K562 (cell line): ENCODE measurements around the gene FADS6. TPM values are rescaled to one million over a fixed set of nuclear protein-coding genes. Genes with fewer than 3 reads are reported as not detected.
A peak's percentile ranks its signal among the peaks of the same experiment; 100 is the strongest.

Experiments used
- ATAC-seq: fragments of 200-7000 bp; cut with Tn5 transposase; 3 replicates; pipeline ENCODE4 v1.9.1; 2020; ENCODE audit warnings: moderate library complexity
- BruUV-seq: library from RNA; stranded (reverse); fragments of 400-500 nt; replicated peaks from 2 replicates; lab custom pipeline; 2021; lab: Mats Ljungman, UMichigan
- CTCF ChIA-PET: fragments of 300-600 bp; formaldehyde crosslinking; extraction: SDS; loops from one replicate; lab custom pipeline; 2021; ENCODE audit warnings: low intra/inter-chr PET ratio; lab: Yijun Ruan, JAX
- POLR2A ChIA-PET: fragments of 300-600, 350-650 bp; sonication (Branson Sonifier 250); formaldehyde crosslinking; extraction: SDS; loops from one replicate; lab custom pipeline; 2021; ENCODE audit warnings: antibody characterized with exemption, inconsistent platforms; lab: Yijun Ruan, JAX
- DNase-seq, 4 experiments: peaks; one replicate each; pipeline versions ENCODE4 v3.0.0 to v3.0.0-alpha.2; 2011 to 2018; ENCODE audit warnings: low spot score in 3 of 4, mixed read lengths in 3 of 4; ENCODE audit errors: extremely low read depth in 1 of 4
- FAIRE-seq: peaks from 2 replicates; lab custom pipeline; 2011; peaks lifted over from hg19 to GRCh38; lab: Jason Lieb, UNC
- H2AFZ ChIP-seq: 2 replicates; pipeline ENCODE4 v1.6.0; 2011; ENCODE audit warnings: low read depth, low read length, control low read depth, inconsistent platforms
- H3K27ac ChIP-seq: fragments of 200-600 bp; 3 replicates; pipeline ENCODE4 v1.8.0; 2011; ENCODE audit warnings: low read depth, mild to moderate bottlenecking, control low read depth, inconsistent platforms, low read length, moderate library complexity, mixed read lengths; ENCODE audit errors: extremely low read depth
- H3K27me3 ChIP-seq, 2 experiments: fragments of 300-600 bp in 1 of 2; 2 replicates in 1 of 2; 3 replicates in 1 of 2; pipeline versions ENCODE4 v1.6.0 to v1.8.0; 2011; ENCODE audit warnings: inconsistent platforms in 2 of 2, low read length in 2 of 2, mild to moderate bottlenecking in 1 of 2, mixed read lengths in 1 of 2, moderate library complexity in 1 of 2; ENCODE audit not compliant: control insufficient read depth in 2 of 2, insufficient read depth in 2 of 2
- H3K36me3 ChIP-seq: fragments of 300-600 bp; 3 replicates; pipeline ENCODE4 v1.8.0; 2011; ENCODE audit warnings: mild to moderate bottlenecking, low read length, inconsistent platforms; ENCODE audit not compliant: control insufficient read depth, insufficient read depth
- H3K4me1 ChIP-seq, 2 experiments: fragments of 200-600 bp in 1 of 2; replicated peaks in 1 of 2; 2 replicates in 1 of 2; 3 replicates in 1 of 2; pipeline versions ENCODE4 v1.5.1 to v1.8.0; 2011; ENCODE audit warnings: inconsistent platforms in 2 of 2, low read length in 2 of 2, mild to moderate bottlenecking in 1 of 2, mixed read lengths in 1 of 2, moderate library complexity in 1 of 2; ENCODE audit not compliant: control insufficient read depth in 2 of 2, insufficient read depth in 2 of 2
- H3K4me2 ChIP-seq: 2 replicates; pipeline ENCODE4 v1.6.1; 2011; ENCODE audit warnings: low read length, control low read depth, inconsistent platforms, mixed read lengths; ENCODE audit not compliant: insufficient read depth
- H3K4me3 ChIP-seq: fragments of 200-600 bp; sonication (generic), shearing (Covaris generic); 2 replicates; pipeline ENCODE4 v1.5.1; 2016; ENCODE audit warnings: control low read depth, inconsistent platforms
- H3K79me2 ChIP-seq: fragments of 200-600 bp; 3 replicates; pipeline ENCODE4 v1.8.0; 2011; ENCODE audit warnings: low read length, inconsistent platforms; ENCODE audit not compliant: control insufficient read depth, insufficient read depth
- H3K9ac ChIP-seq, 2 experiments: 2 replicates each; pipeline versions ENCODE4 v1.6.0 to v1.6.1; 2011; ENCODE audit warnings: low read depth in 2 of 2, low read length in 2 of 2, control low read depth in 1 of 2, inconsistent platforms in 1 of 2, mild to moderate bottlenecking in 1 of 2, mixed read lengths in 1 of 2; ENCODE audit not compliant: insufficient read depth in 1 of 2
- H3K9me1 ChIP-seq: one replicate; pipeline ENCODE4 v1.6.0; 2011; ENCODE audit warnings: inconsistent platforms, mild to moderate bottlenecking, low read length, moderate library complexity; ENCODE audit not compliant: control insufficient read depth, insufficient read depth
- H3K9me3 ChIP-seq: replicated peaks from 2 replicates; pipeline ENCODE4 v1.5.1; 2011; ENCODE audit warnings: low read depth, low read length, inconsistent platforms; ENCODE audit not compliant: control insufficient read depth, insufficient read depth
- H4K20me1 ChIP-seq: replicated peaks from 2 replicates; pipeline ENCODE4 v1.6.1; 2011; ENCODE audit warnings: low read length, inconsistent platforms, mixed read lengths; ENCODE audit not compliant: control insufficient read depth, insufficient read depth
- HMG20A ChIP-seq: fragments of 450-650 bp; formaldehyde crosslinking; conservative IDR thresholded peaks from 2 replicates; pipeline ENCODE4 v1.4.0; 2020; ENCODE audit warnings: mild to moderate bottlenecking, mixed read lengths
- JUNB ChIP-seq: fragments of 450-650 bp; formaldehyde crosslinking; conservative IDR thresholded peaks from 2 replicates; pipeline ENCODE4 v1.4.0; 2020; ENCODE audit warnings: mild to moderate bottlenecking
- POLR3G ChIP-seq: IDR thresholded peaks from 2 replicates; pipeline ENCODE4 v1.6.1; 2011; ENCODE audit not compliant: insufficient read length, insufficient replicate concordance; ENCODE audit errors: extremely low read depth
- SREBF2 ChIP-seq: sonication (generic); formaldehyde crosslinking; IDR thresholded peaks from 2 replicates; pipeline ENCODE4 v1.4.0; 2020; ENCODE audit warnings: mild to moderate bottlenecking, missing genetic modification reagents
- ZEB2 ChIP-seq: fragments of 450-650 bp; IDR thresholded peaks from 2 replicates; pipeline ENCODE4 v1.6.1; 2016
- ZKSCAN8 ChIP-seq: fragments of 200-800 bp; sonication (Bioruptor generic); IDR thresholded peaks from 2 replicates; pipeline ENCODE4 v1.6.1; 2016; ENCODE audit warnings: missing genetic modification characterization, missing compliant biosample characterization
- ZNF212 ChIP-seq: fragments of 450-650 bp; formaldehyde crosslinking; IDR thresholded peaks from 2 replicates; pipeline ENCODE4 v1.4.0; 2020; ENCODE audit warnings: mild to moderate bottlenecking
- WGBS: fragments of 100-300 bp; shearing (Covaris generic); methylation state at CpG from one replicate; pipeline ENCODE4 v1.1.6; 2016; ENCODE audit warnings: low coverage, mixed read lengths; ENCODE audit not compliant: insufficient coverage; ENCODE audit errors: missing lambda C conversion rate; 5-methylcytosine and 5-hydroxymethylcytosine counted together
- in situ Hi-C: fragments of 300-500 bp; cut with MboI; formaldehyde crosslinking; loops from 4 replicates; pipeline ENCODE4 v1.15.0; 2018; ENCODE audit warnings: inconsistent platforms, mixed read lengths
- intact Hi-C: fragments of 100-400 bp; cut with micrococcal nuclease; formaldehyde crosslinking; loops from 2 replicates; pipeline ENCODE4 v1.14.2; 2022
- polyA plus RNA-seq, 8 experiments: library from polyadenylated mRNA; depleted of rRNA in 4 of 8; stranded (reverse) in 5 of 8; unstranded in 3 of 8; fragments of >200 nt; fragmentation: Nextera tagmentation in 2 of 8; fragmentation: Illumina TruSeq in 1 of 8; extraction: Ambion mirVana in 2 of 8; extraction: Trizol in 1 of 8; gene quantifications; 2 replicates each; pipeline versions ENCODE4 v1.2.1 to v1.2.3, GENCODE V29; 2011 to 2014; ENCODE audit warnings: inconsistent platforms in 1 of 8, missing spikeins in 1 of 8
- total RNA-seq, 7 experiments: library from RNA; depleted of rRNA in 6 of 7; stranded (reverse); fragments of >200 nt in 6 of 7; fragmentation: Illumina TruSeq in 2 of 7; extraction: Trizol in 2 of 7; gene quantifications; 2 replicates each; pipeline versions ENCODE4 v1.2.1 to v1.2.3, GENCODE V29; 2011 to 2021; ENCODE audit warnings: low replicate concordance in 1 of 7
- TF ChIP-seq, protein P1 (sequence below): fragments of 200-800 bp; sonication (Bioruptor generic); IDR thresholded peaks from 2 replicates; pipeline ENCODE4 v1.6.1; 2017; ENCODE audit warnings: missing genetic modification characterization, missing compliant biosample characterization
- TF ChIP-seq, protein P2 (sequence below): sonication (generic); formaldehyde crosslinking; IDR thresholded peaks from 2 replicates; pipeline ENCODE4 v1.8.0; 2023; ENCODE audit warnings: mild to moderate bottlenecking, missing genetic modification reagents
- TF ChIP-seq, protein P3 (sequence below): fragments of 450-650 bp; formaldehyde crosslinking; IDR thresholded peaks from 2 replicates; pipeline ENCODE4 v1.4.0; 2020; ENCODE audit warnings: mild to moderate bottlenecking, mixed read lengths
- TF ChIP-seq, protein P4 (sequence below): fragments of 250-450 bp; sonication (Bioruptor Pico); IDR thresholded peaks from 2 replicates; pipeline ENCODE4 v1.4.0; 2020; ENCODE audit warnings: mild to moderate bottlenecking, moderate library complexity
- TF ChIP-seq, protein P5 (sequence below): fragments of 450-650 bp; IDR thresholded peaks from 2 replicates; pipeline ENCODE4 v1.6.1; 2016; ENCODE audit warnings: low read depth, mild to moderate bottlenecking, moderate library complexity

Gene FADS6
- total and polyA plus RNA-seq, 9 of the 15 experiments (the other 6 are each of a cell fraction or from before 2014, with no cell fraction given), result 0.18 to 0.22 TPM; not detected in 7

DNA sequence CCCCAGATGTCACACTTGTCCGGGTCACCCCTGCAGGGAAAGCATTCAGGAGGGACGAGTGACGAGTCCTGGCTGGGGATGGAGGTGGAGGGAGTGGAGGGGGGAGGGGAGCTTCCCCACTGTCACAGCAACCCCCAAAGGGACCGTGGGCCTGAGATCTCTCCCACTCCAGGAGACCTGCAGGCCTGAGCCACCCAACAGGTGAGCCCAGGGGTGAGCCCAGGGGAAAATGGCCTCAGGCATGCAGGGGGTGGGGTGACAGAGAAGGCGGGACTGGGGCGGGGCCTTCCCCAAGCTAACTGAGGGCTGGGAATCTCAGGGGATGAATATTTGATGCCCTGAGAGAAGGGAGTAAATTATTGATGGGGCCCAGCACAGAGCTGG is 27.2 kb upstream of the FADS6 start:
- H3K27me3 ChIP-seq, result peaks cover 9 to 20% of the 10 kb centered on the region in 2 experiments; a peak in 4 of 5 replicates
- no TSS peak for BruUV-seq
- POLR2A ChIA-PET, result interaction anchor here (0.5 to 1.5 kb wide), 7 partner anchors 25 to 90 kb away, joined by 3 to 5 read pairs (median 4); partner anchors contain the start of gene FDXR
- no peaks in the 10 kb centered on the region for H3K36me3 ChIP-seq
- H3K4me2 ChIP-seq, result no peak overlapping the region
- intact Hi-C loops (loop anchor here (10.0 kb wide), 1 partner anchor 84 kb away; no protein-coding TSS in a partner anchor), in situ Hi-C loops (loop anchor here (5.0 kb wide), 1 partner anchor 37 kb away; no protein-coding TSS in a partner anchor)
- H3K9me3 ChIP-seq, result no peaks in the 10 kb centered on the region
- no peak overlapping the region for H3K4me3 ChIP-seq
- no peak for TF ChIP-seq JUNB (CRISPR knock-in tag)
- TF ChIP-seq POLR3G, result no peak
- TF ChIP-seq ZEB2, result no peak
- TF ChIP-seq HMG20A (CRISPR knock-in tag), result no peak
- no peak for TF ChIP-seq ZKSCAN8 (CRISPR knock-in tag)
- TF ChIP-seq, protein P1, sequence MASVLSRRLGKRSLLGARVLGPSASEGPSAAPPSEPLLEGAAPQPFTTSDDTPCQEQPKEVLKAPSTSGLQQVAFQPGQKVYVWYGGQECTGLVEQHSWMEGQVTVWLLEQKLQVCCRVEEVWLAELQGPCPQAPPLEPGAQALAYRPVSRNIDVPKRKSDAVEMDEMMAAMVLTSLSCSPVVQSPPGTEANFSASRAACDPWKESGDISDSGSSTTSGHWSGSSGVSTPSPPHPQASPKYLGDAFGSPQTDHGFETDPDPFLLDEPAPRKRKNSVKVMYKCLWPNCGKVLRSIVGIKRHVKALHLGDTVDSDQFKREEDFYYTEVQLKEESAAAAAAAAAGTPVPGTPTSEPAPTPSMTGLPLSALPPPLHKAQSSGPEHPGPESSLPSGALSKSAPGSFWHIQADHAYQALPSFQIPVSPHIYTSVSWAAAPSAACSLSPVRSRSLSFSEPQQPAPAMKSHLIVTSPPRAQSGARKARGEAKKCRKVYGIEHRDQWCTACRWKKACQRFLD (CRISPR knock-in tag), result no peak
- TF ChIP-seq SREBF2 (CRISPR knock-in tag), result no peak
- no peak for TF ChIP-seq ZNF212 (CRISPR knock-in tag)
- TF ChIP-seq, protein P2, sequence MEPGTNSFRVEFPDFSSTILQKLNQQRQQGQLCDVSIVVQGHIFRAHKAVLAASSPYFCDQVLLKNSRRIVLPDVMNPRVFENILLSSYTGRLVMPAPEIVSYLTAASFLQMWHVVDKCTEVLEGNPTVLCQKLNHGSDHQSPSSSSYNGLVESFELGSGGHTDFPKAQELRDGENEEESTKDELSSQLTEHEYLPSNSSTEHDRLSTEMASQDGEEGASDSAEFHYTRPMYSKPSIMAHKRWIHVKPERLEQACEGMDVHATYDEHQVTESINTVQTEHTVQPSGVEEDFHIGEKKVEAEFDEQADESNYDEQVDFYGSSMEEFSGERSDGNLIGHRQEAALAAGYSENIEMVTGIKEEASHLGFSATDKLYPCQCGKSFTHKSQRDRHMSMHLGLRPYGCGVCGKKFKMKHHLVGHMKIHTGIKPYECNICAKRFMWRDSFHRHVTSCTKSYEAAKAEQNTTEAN, result no peak
- TF ChIP-seq, protein P3, sequence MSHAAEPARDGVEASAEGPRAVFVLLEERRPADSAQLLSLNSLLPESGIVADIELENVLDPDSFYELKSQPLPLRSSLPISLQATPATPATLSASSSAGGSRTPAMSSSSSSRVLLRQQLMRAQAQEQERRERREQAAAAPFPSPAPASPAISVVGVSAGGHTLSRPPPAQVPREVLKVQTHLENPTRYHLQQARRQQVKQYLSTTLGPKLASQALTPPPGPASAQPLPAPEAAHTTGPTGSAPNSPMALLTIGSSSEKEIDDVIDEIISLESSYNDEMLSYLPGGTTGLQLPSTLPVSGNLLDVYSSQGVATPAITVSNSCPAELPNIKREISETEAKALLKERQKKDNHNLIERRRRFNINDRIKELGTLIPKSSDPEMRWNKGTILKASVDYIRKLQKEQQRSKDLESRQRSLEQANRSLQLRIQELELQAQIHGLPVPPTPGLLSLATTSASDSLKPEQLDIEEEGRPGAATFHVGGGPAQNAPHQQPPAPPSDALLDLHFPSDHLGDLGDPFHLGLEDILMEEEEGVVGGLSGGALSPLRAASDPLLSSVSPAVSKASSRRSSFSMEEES (CRISPR knock-in tag), result no peak
- TF ChIP-seq, protein P4, sequence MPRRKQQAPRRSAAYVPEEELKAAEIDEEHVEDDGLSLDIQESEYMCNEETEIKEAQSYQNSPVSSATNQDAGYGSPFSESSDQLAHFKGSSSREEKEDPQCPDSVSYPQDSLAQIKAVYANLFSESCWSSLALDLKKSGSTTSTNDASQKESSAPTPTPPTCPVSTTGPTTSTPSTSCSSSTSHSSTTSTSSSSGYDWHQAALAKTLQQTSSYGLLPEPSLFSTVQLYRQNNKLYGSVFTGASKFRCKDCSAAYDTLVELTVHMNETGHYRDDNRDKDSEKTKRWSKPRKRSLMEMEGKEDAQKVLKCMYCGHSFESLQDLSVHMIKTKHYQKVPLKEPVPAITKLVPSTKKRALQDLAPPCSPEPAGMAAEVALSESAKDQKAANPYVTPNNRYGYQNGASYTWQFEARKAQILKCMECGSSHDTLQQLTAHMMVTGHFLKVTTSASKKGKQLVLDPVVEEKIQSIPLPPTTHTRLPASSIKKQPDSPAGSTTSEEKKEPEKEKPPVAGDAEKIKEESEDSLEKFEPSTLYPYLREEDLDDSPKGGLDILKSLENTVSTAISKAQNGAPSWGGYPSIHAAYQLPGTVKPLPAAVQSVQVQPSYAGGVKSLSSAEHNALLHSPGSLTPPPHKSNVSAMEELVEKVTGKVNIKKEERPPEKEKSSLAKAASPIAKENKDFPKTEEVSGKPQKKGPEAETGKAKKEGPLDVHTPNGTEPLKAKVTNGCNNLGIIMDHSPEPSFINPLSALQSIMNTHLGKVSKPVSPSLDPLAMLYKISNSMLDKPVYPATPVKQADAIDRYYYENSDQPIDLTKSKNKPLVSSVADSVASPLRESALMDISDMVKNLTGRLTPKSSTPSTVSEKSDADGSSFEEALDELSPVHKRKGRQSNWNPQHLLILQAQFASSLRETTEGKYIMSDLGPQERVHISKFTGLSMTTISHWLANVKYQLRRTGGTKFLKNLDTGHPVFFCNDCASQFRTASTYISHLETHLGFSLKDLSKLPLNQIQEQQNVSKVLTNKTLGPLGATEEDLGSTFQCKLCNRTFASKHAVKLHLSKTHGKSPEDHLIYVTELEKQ (CRISPR knock-in tag), result no peak
- TF ChIP-seq, protein P5, sequence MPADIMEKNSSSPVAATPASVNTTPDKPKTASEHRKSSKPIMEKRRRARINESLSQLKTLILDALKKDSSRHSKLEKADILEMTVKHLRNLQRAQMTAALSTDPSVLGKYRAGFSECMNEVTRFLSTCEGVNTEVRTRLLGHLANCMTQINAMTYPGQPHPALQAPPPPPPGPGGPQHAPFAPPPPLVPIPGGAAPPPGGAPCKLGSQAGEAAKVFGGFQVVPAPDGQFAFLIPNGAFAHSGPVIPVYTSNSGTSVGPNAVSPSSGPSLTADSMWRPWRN, result no peak
- H3K27ac ChIP-seq, result no peak overlapping the region
- peak overlapping the region; percentile 23; the same call in 1 of the 2 replicates for H2AFZ ChIP-seq
- H4K20me1 ChIP-seq, result no peaks in the 10 kb centered on the region
- H3K79me2 ChIP-seq, result no peaks in the 10 kb centered on the region
- no CpG with 5 or more reads among the region's 6 CpGs for WGBS
- DNase-seq (peak in 3 of 4 experiments; percentile 51 to 59 (median 56)), ATAC-seq (peak; percentile 27), FAIRE-seq (no peak)
- no peak overlapping the region for H3K9ac ChIP-seq
- peaks cover 18 to 67% of the 10 kb centered on the region in 2 experiments for H3K4me1 ChIP-seq
- CTCF ChIA-PET, result no interaction called here
- no peaks in the 10 kb centered on the region for H3K9me1 ChIP-seq
